SK-N-SH (cell line): ENCODE measurements around the gene KLF2.

Experiments
- CTCF ChIP-seq: fragments of 200-600 bp; sonication (generic); IDR thresholded peaks from 2 replicates; pipeline ENCODE4 v1.6.1; 2017; ENCODE audit warnings: antibody characterized with exemption, mild to moderate bottlenecking, moderate library complexity
- EP300 ChIP-seq, 2 experiments: IDR thresholded peaks; 2 replicates each; pipeline versions ENCODE4 v1.4.0 to v1.6.1; 2012; ENCODE audit warnings: borderline replicate concordance in 1 of 2, low read depth in 1 of 2, low read length in 1 of 2
- POLR2AphosphoS5 ChIP-seq: IDR thresholded peaks from 2 replicates; pipeline ENCODE4 v1.6.1; 2012; ENCODE audit warnings: low read depth, low read length
- RCOR1 ChIP-seq: fragments of 150-350 bp; IDR thresholded peaks from 2 replicates; pipeline ENCODE4 v1.6.1; 2017; ENCODE audit warnings: antibody characterized with exemption, low read length
- REST ChIP-seq: IDR thresholded peaks from 2 replicates; pipeline ENCODE4 v1.6.1; 2012; ENCODE audit warnings: mild to moderate bottlenecking, low read depth, low read length, moderate library complexity
- TF ChIP-seq, protein P1 (sequence below): fragments of 150-350 bp; IDR thresholded peaks from 2 replicates; pipeline ENCODE4 v1.6.1; 2016; ENCODE audit warnings: mild to moderate bottlenecking, low read depth, low read length

- no peak for TF ChIP-seq REST
- TF ChIP-seq, protein P1, sequence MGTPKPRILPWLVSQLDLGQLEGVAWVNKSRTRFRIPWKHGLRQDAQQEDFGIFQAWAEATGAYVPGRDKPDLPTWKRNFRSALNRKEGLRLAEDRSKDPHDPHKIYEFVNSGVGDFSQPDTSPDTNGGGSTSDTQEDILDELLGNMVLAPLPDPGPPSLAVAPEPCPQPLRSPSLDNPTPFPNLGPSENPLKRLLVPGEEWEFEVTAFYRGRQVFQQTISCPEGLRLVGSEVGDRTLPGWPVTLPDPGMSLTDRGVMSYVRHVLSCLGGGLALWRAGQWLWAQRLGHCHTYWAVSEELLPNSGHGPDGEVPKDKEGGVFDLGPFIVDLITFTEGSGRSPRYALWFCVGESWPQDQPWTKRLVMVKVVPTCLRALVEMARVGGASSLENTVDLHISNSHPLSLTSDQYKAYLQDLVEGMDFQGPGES: no peak
- no peak for TF ChIP-seq RCOR1
- TF ChIP-seq EP300 (IDR thresholded peaks at IDR 0.05; ENCODE audit: borderline replicate concordance in 1 of 2, low read depth in 1 of 2, low read length in 1 of 2): no peak
- no peak for TF ChIP-seq CTCF
- TF ChIP-seq POLR2AphosphoS5: no peak
Measured at GRCh38 chr19:16316506-16316882, 8.1 kb upstream of the KLF2 start.
